ENCODE data around the gene LYPD5.
"Not testable (repeated sequence)": the region's sequence is repeated elsewhere in the genome, so short reads cannot be mapped to it uniquely, and the experiment has no call there.

Gene LYPD5

DNA sequence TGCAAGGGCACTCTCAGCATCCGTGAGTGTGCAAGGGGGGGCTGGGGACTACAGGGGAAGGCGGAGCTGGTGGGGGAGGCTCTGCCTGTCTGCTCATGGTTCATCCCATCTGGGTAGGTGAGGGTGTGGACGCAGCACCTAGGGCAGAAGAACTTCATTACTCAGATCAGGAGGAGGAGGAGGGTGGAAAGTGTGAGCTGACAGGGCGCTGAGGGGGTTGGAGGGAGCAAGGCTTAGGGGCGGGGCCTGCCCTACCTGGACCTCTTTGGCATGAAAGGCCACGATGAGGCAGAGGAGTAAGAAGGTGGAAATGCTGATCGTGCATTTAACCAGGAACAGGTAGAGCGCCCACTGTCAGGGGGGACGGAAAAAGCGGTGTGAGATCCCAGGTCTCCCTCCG lies 26.0 kb downstream of the LYPD5 start:
- DNase-seq, result peak; percentile 87

DNA sequence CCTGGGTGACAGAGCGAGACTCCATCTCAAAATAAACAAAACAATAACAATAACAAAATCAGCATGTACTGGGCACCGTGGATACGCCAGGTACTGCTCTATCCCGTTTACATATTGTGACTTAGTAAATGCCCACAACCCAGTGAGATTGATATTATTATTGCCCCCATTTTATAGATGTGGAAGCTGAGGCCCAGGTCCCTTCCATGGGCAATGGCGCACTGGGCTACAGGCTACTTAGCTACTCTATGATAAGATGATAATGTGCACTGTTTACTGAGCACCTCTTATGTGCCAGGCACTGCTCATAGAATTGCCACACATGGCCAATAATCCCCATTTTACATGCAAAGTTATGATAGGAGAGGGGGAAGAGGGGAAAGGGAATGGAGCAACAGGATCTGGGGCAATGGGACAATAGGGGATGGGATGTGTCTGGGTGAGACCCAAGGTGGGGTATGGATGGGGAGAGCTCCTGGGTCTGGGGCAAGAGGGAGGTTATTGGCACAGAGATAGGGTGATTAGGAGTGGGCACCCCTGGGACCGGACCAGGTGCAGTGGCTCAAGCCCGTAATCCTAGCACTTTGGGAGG lies 26.9 kb downstream of the LYPD5 start:
- DNase-seq, result no peak

DNA sequence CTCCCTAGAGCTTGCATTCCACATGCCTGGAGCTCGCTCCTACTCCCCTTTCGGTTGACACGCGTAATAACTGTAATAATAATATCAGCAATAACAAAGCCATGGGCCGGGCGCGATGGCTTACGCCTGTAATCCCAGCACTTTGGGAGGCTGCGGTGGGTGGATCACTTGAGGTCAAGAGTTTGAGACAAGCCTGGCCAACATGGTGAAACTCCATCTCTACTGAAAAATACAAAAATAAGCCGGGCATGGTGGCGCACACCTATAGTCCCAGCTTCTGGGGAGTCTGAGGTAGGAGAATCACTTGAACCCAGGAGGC lies 27.3 kb downstream of the LYPD5 start:
- DNase-seq, result not testable (repeated sequence)

DNA sequence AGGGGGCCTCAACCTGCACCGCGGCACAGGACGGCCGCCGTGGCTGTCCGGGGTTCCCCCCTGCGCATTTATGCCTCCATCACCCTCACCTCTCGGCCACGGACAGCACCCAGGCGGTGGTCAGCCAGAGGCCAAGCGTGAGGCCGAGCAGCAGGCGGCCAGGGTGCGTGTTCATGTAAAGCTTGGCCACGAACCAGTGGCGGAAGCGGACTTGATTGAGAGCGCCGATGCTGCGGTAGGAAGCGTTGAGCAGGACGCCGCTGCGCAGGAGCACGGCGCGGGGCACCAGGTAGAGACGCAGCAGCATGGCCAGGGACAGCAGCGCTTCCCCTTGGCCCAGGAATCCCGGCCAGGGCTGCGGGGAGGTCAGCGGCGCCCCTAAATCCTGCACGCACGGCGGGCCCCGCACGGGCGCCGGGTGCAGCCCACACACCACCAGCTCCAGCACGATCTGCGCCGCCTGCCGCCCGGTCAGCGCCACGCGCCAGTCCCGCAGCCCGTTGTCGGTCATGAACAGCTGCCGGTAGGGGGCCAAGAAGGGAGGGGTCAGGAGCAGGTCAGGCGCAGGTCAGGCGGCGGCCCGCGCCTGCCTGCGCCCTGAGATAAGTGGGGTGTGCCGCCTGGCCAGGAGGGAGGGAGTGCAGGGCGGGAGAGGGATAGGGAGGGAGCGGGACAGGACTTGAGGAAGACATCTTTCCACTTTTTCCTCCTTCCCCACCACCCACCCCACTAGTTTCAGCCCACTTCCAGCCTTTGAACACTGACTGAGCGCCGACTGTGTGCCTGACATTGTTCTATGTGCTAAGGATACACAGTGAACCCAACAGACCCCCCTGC lies 27.9 kb downstream of the LYPD5 start:
- DNase-seq, result no peak

DNA sequence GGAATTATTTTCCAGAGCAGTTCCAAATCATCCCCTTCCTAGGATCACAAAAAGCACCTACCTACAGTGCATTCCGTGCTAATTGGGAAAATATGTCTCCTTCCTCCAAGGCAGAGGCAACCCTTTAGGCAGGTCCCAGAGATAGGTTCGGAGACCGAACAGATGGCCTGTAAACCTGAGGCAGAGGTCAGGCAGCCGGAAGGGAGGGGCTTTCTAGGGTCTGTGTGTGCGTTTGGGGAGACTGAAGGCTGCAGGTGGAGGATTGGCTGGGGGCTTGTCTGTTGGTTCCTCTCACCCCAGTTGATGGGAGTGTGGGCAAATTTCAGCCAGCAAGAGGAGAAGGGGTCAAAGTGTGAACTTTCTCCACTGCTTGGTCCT lies 28.5 kb downstream of the LYPD5 start:
- DNase-seq, result no peak

DNA sequence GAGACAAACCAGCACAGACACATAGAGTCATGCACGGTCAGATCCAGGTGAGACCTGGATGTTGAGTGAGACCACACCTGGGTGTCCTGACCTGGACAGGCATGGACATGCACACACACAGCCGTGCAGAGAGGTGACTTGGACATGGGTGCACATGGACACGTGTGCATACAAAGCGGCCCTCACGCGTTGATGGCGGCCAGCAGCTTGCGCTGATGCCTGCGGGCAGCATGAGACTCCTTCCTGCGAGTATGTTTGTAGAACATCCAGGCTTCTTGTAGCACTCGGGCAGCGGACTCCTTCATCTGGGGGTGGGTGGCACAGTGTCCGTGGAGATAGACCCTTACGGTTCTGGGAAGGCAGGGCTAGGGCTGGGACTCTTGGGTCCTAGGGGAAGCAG lies 33.0 kb downstream of the LYPD5 start:
- no peak for DNase-seq

DNA sequence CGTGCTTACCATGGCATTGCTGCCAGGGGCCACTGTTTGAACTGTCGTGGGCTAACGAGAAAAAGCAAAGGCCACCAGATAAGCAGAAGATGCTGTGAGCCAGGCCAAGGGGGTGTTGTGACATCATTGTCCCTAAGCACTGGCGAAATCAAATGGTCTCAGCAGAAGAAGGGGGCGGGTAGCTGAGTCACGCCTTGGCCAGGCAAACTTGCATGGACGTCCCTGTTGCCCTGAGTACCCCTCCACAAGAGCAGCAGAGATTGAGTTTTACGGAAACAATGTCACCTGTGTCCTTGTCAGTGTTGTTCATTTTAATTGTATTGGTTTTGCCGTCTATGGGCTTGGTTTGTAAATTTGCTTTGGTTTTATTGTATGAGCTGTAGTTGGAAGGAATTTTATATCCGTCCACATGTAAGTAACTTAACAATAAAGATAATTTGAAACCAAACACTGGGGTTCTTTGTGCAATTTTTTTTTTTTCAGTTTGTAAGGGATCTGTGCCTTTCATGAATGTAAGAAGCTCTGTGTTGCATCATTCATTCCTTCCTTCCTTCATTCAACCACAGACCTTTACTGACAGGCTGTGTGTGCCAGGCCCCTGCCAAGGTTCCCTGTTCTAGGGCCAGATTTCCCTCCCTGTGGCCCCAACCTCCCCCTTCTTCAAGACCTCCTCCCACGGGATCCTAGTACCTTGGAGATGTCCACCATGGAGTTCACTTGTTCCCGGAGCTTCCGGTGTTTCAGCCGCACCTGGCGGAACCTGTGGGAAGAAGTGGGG lies 33.8 kb downstream of the LYPD5 start:
- DNase-seq, result no peak

DNA sequence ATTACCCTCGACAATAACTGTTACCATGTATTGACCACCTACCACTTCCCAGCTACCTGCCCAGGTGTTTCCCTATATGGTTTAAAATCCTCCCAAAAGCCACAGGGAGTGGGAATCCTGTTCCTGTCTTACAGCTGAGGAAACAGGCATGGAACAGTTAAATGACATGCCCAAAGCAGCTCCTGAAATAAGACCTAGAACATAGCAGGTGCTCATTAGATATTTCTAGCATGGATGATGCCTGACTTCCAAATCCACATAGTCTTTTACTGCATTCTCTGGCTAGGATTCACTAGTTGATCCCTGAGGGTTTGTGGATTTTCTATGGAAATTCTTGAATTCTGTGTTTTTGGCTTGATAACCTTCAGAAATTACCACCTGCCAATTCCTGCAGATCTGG lies 34.4 kb downstream of the LYPD5 start:
- DNase-seq, result no peak

DNA sequence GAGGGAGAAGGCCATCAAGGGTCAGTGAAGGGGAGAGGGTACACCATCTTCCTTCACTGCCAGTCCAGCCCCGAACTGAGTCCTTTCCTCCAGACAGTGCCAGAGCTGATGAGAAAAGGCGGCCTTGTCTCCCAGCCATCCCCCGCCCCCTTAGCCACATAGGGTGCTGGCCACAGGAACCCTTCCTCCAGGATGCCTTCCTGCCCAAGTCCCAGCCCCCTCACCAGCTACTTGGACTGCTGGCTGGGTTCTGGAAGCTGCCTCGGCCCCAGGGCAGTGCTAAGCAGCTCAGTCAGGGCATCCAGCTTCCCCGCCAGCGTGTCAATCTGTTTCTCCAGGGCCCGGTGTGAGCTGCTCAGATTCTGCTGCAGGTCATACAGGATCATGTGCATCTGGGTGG lies 34.9 kb downstream of the LYPD5 start:
- no peak for DNase-seq

DNA sequence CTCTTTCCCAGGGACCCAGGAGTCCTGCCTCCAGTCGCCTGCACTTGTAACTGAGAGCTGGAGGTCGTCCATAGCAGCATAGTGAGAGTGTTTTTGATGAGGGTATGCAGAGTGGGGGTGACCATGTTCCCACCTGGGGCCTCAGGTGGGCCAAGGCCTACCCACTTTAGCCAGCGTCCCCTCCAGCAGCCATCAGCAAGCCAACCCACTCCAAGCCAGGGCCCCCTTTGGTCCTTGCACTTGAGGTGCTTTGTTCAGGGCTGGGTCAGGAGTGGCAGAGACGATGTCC lies 35.5 kb downstream of the LYPD5 start:
- no peak for DNase-seq

DNA sequence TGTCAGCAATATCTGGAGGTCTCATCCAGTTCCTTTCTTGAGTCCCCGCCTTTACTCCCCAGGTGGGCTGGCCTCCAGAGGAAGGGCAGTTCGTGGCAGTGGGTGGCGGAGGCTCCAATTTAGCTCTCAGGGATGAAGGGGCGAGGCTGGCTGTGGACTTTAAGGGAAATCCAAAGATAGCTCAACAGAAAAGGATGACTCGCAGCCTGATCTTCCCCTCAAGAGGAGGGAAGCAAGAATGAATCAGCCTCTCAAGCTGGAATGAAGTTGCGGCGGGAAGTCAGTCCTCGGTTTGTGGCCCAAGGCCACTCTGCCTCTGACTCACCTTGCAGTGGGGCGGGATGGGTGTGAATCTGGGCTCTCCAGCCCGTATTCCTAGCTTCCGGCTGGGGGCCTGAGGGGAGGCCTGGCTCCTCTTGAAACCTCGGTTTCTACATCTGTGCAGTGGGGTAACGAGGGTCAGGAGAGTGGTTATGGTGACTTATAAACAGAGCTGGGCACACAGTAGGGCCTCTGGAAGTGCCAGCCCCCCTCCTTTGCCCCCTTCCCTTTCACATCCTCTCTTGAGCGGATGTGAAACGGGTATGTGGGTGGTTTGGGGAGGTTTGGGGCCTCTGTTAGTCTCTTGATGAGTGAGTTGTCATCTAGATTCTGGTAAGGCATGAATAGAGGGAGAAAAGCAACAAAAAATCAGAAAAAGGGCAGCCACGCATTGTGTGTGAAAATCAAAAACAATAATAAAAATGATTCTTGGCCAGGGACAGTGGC lies 37.0 kb downstream of the LYPD5 start:
- peak; percentile 92 for DNase-seq

DNA sequence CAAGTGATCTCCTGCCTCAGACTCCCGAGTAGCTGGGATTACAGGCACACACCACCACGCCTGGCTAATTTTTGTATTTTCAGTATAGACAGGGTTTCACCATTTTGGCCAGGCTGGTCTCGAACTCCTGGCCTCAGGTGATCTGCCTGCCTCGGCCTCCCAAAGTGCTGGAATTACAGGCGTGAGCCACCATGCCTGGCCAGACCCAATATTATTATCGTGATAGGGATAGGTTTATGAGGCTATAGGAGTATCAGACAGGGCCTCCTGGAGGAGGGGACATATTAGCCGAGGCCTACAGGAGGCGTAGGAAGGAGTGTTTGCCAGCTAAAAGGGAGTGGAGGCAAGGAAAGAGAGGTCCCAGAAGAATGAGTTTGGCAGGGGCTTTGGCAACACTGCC lies 37.6 kb downstream of the LYPD5 start:
- DNase-seq, result not testable (repeated sequence)

DNA sequence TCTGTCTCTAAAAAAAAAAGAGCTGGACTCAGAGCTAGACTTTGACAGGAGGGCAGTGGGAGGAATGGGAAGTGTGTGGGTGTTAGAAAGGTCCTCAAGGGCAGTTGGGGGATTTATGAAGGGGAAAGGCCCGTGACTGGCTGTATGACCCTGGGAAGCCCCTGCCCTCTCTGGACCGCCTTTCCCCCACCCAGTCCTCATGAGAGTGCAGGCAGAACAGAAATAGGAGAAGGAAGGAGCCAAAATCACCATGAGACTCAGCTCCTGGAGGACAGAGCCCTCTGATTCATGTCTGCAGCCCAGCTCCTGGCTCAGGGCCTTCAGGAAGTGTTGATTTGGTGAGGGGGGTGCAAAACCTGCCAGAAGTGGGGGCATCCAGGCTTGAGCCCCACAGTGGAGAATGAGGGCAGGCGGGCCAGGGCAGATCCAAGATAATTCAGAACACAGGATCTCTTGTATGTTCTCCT lies 38.7 kb downstream of the LYPD5 start:
- no peak for DNase-seq

DNA sequence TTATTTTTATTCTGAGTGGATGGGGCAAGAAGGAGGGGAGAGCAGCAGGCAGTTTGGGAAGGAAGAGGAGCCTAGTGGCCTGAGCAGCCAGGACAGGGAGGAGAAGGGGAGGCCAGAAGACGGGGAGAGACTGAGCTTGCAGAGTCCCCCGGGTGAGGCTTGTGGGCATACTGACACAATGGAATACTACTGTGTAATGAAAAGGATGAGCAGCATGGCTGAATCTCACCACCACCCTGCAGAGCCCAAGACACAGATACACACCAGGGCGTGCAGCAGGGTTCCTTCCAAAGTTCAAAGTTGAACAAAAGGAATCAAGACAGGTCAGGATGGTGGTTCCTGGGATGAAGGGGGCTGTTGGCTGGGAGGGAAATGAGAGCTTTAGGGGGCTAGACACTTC lies 39.4 kb downstream of the LYPD5 start:
- DNase-seq, result no peak

DNA sequence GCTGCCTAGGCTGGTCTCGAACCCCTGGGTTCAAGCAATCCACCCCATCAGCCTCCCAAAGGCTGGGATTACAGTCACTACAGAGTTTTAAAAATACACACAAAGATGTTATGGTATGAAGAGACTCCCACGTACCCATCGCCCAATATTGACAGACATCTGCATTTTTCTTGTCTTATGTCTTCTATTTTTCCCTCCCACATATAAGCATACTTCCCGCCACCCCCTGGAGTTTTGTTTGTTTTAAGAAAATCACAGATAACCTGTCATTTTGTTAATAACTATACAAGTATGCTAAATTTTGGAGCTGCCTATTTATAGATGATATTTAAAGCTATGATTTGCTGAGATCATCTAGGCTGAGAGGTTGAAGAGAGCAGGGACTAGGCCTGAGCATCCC lies 41.3 kb downstream of the LYPD5 start:
- no peak for DNase-seq

DNA sequence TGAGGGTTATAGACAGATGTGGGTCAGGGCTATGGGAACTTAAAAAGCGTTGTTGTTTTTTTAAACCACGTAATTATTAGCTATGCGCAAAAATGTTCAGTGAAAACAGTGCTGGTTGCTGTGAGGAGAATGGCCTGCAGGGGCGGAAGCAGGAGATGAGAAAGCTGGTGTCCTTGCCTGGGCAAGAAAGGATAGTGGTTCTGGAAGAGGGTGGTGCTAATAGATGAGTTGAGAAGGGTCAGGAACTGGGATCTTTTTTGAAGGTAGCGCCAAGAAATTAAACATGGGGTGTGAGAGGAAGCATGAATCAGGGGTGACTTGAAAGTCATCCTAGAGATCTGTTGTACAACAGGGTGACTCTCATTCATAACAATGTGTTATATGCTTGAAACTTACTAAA lies 42.7 kb downstream of the LYPD5 start:
- no peak for DNase-seq

DNA sequence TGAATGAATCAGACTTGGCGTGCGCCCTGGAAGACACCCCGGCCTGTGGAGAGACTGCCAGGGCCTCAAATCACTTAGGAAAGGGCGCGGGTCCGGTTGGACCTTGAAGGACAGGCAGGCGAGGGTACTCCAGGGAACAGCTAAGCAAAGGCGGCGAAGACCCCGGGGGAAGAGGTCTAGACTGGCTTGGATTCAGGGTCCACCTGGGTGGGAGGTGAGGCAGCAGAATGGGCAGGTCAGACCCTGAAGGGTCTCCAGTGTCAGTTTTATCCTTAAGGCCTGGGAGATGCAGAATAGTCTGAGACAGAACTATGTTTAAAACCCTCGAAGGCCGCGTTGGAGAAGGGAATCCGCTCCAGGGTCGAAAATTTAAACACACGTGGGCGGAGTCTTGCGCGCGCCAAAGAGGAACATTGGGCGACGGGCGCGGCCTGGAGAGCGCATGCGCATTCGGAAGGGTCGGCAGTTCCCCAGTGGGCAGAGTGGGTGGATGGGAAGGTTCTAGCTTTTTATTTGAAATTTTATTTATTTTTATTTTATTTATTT lies 46.9 kb downstream of the LYPD5 start:
- peak; percentile 83 for DNase-seq

DNA sequence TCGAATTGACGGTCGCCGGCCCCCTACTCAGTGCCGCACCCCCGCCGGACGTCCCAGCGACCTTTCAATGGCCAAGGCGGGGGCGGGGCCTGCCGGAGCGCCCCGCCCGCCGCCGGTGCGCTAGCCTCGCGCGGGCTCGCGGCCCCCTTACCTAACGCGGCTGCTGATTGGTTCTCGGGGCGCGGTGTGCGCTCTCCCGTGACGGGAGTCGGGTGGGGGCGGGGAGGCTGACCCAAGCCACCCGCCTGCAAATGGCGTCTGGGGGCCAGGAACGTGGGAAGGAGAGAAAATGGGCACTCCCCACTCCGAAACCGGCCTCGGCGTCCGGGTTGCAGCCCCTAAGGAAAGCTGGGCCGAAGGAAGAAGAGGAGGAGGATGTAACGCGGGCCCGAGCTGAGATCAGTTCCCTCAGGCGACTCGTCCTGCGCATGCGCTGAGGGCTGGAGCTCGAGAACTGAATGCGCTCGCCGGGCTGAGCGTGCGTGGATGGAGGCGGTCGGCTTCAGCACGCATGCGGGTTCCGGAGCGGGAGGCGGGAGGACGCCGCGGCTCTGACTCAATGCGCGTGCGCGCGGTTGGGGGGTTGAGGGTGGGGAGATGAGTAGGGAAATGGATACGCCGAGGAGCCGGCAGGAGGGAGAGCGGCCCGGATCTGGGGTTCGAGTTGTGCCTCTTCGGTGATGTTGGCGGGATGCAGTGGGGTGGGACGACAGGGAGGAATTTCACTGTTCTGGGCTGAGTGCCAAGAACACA lies 47.6 kb downstream of the LYPD5 start, which contains the start of gene SMG9:
Gene SMG9 (minus strand): TSS at position 460 of the 753 bp plus-strand sequence. CDS start 4,221 bp downstream, outside the sequence.
- peak; percentile 98 for DNase-seq

DNA sequence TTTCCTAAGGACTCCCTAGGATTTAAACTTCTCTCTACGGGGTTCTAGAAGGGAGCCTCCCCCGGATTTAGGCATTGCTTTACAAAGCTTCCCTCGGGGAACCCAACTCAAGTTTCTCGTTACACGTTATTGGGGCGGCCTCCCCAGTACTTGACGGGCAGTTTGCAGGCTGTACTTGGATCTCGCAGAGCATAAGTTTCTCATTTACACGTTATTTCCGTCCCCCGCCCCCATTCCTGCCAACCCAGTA lies 48.1 kb downstream of the LYPD5 start:
- DNase-seq, result no peak

DNA sequence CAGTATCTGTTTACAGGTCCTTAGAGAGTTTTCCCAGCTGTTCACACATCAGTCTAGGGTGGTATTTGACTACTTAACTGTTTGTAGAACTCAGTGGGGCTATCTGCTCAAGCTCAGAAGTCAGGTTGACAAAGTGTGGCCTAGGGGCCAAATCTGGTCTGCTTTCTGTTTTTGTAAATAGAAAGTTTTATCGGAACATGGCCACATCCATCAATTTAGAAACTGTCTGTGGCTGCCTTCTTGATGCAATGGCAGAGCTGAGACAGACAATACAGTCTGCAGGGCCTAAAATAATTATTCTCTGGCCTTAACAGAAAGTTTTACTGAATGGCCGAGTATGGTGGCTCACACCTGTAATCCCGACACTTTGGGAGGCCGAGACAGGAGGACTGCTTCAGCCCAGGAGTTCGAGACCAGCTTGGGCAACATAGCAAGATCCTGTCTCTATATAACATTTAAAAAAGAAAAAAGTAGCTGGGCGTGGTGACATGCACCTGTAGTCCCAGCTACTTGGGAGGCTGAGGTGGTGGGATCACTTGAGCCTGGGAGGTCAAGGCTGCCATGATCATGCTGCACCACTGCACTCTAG lies 49.9 kb downstream of the LYPD5 start:
- DNase-seq, result no peak

DNA sequence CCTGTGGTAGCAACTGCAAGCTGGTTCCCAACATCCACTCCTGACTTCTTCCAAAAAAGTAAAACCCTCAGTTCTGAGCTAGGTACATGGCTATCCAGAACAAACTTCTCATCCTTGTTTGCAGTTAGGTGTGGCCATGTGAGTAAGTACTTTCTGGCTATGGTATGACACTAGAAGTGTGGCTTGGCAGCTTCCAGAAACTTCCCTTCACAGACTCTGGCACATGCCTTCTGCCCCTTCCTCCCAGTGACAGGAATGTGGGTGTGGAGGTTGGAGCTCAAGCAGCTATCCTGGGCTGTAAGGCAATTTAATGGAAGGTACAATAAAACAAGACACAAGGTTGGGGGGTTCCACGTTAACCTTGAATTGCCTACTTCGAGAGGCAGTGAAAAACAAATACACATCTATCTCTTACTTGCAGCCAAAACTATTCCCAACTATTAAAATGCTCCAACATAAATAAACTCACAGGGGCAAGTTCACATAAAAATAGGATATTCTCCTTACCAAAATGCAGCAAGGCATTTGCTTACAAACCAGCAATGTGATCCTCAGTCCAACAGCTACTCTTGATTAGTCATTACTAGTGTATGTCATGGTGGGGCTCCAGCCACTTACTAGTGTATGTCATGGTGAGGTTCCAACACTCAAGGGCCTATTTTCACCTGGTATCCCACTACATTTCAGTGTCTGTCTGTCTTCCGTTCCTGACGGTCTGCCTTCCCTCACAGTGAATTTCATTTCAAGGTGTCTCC lies 50.6 kb downstream of the LYPD5 start:
- no peak for DNase-seq
